Activated T-cell treated with anti-CD3 and anti-CD28 coated beads for 48 hours (primary cell): ENCODE data around the gene KLHL29.

Experiments used
- DNase-seq: peaks from one replicate; pipeline ENCODE4 v3.0.0-alpha.2; 2020; ENCODE audit warnings: low read depth

The KLHL29 gene

GRCh38 chr2:23513872-23514793 is 129.2 kb downstream of the KLHL29 start:
- no peak for DNase-seq

GRCh38 chr2:23516520-23517256 is 131.7 kb downstream of the KLHL29 start:
- DNase-seq: no peak

- DNase-seq: no peak
These were observed 133.7 kb downstream of the KLHL29 start for GRCh38 chr2:23518481-23519333.

GRCh38 chr2:23519334-23519651 is 134.3 kb downstream of the KLHL29 start:
- DNase-seq: no peak

GRCh38 chr2:23520256-23520655 is 135.3 kb downstream of the KLHL29 start:
- no peak for DNase-seq

GRCh38 chr2:23521060-23521459 is 136.1 kb downstream of the KLHL29 start:
- DNase-seq: no peak

GRCh38 chr2:23522726-23523372 is 137.9 kb downstream of the KLHL29 start:
- no peak for DNase-seq

GRCh38 chr2:23523373-23524260 is 138.6 kb downstream of the KLHL29 start:
- no peak for DNase-seq

GRCh38 chr2:23524261-23524706 is 139.3 kb downstream of the KLHL29 start:
- no peak for DNase-seq

GRCh38 chr2:23525137-23525765 is 140.3 kb downstream of the KLHL29 start:
- DNase-seq: no peak

- DNase-seq: no peak
These were observed 141.1 kb downstream of the KLHL29 start for GRCh38 chr2:23526114-23526513.

GRCh38 chr2:23526835-23527790 is 142.1 kb downstream of the KLHL29 start:
- DNase-seq: no peak

- DNase-seq: no peak
These were observed 143.2 kb downstream of the KLHL29 start for GRCh38 chr2:23528171-23528570.

GRCh38 chr2:23528690-23529089 is 143.7 kb downstream of the KLHL29 start:
- no peak for DNase-seq

- DNase-seq: no peak
These were observed 144.7 kb downstream of the KLHL29 start for GRCh38 chr2:23529659-23530058.

- no peak for DNase-seq
These were observed 145.4 kb downstream of the KLHL29 start for GRCh38 chr2:23530206-23530908.

GRCh38 chr2:23530909-23531276 is 145.9 kb downstream of the KLHL29 start:
- DNase-seq: no peak

GRCh38 chr2:23531280-23531679 is 146.3 kb downstream of the KLHL29 start:
- DNase-seq: no peak

GRCh38 chr2:23531881-23532280 is 146.9 kb downstream of the KLHL29 start:
- no peak for DNase-seq
